HG02884 (cell line): Measurements from ENCODE around the gene TGFB2.

Experiments
- ATAC-seq: cut with Tn5 transposase; IDR thresholded peaks from one replicate; pipeline ENCODE4 v1.9.1; 2021; ENCODE audit warnings: mild to moderate bottlenecking, moderate library complexity; ENCODE audit not compliant: unreplicated experiment

The TGFB2 gene

DNA sequence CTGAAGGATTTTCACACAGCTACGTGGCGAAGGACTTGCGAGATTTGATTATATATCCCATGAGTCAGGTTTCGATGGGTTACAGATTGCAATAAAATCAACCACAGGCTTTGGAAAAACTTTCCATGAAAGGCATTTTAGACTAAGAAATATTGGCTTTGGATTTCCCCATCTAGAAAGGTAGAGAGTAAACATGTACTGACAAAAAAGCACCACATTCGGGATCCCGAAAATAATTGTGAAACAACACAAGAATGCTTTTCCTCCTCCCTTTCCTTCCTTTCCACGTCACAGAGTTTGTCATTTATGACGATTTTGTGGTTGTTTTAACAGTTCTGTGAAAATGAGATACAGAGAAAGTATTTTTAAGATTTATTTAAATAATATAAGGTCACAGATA, 38.5 kb downstream of the TGFB2 start:
- no peak for ATAC-seq

GRCh38 chr1:218384581-218384993, 39.5 kb downstream of the TGFB2 start:
- no peak for ATAC-seq

GRCh38 chr1:218388591-218388990, 43.5 kb downstream of the TGFB2 start:
- ATAC-seq: no peak

GRCh38 chr1:218390618-218391017, 45.5 kb downstream of the TGFB2 start:
- no peak for ATAC-seq

GRCh38 chr1:218392780-218393179, 47.6 kb downstream of the TGFB2 start:
- no peak for ATAC-seq

GRCh38 chr1:218394416-218394815, 49.3 kb downstream of the TGFB2 start:
- ATAC-seq: no peak

- no peak for ATAC-seq
These were observed 49.9 kb downstream of the TGFB2 start for GRCh38 chr1:218394989-218395388.

- no peak for ATAC-seq
These were observed 50.8 kb downstream of the TGFB2 start for GRCh38 chr1:218395916-218396315.

DNA sequence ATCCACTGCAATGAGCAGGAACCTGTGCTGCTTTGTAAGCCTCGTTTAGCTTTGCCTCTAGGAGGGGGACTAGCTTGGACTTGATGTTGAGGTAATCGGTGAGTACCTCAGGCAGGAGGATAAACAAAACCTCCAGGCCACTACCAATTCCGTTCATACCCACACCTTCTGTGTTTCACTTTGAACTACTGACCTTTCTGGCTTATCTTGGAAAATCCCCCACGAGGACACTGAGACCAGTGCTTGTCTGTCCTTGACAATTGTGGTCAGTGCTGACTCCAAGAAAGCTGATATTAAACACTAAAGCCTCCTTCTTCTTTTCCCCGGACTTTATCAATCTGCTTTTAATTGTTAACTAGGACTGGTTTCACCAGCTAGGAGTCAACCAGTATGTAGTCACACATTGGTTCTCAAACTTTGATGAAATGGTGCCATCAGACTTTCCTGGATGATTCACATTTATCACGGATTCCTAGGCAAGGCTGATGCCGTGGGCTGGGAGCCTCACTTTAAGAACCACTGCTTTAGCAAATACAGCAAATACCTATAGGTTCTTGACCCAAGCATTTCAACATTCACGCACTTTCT, 52.7 kb downstream of the TGFB2 start:
- ATAC-seq: no peak

DNA sequence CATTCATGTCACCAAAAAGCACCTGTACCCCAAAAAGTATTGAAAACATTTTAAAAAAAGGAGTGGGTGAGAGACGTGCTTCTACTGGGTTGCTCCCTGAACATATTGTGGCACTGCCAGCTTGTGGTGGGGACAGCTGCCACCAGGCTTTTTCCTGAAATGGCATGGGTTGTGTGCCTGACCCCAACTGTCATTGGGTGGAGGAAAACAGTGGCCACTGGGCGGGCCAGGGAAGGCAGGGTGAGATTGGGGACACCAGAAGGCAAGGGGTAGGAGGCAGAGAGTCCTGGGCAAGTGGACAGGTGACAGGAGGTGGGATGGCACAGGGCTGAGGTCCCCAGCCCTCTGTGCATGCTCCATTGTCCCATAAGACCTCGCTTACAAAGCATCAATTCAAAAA, 55.5 kb downstream of the TGFB2 start:
- no peak for ATAC-seq

- no peak for ATAC-seq
These were observed 56.4 kb downstream of the TGFB2 start for GRCh38 chr1:218401441-218401997.

DNA sequence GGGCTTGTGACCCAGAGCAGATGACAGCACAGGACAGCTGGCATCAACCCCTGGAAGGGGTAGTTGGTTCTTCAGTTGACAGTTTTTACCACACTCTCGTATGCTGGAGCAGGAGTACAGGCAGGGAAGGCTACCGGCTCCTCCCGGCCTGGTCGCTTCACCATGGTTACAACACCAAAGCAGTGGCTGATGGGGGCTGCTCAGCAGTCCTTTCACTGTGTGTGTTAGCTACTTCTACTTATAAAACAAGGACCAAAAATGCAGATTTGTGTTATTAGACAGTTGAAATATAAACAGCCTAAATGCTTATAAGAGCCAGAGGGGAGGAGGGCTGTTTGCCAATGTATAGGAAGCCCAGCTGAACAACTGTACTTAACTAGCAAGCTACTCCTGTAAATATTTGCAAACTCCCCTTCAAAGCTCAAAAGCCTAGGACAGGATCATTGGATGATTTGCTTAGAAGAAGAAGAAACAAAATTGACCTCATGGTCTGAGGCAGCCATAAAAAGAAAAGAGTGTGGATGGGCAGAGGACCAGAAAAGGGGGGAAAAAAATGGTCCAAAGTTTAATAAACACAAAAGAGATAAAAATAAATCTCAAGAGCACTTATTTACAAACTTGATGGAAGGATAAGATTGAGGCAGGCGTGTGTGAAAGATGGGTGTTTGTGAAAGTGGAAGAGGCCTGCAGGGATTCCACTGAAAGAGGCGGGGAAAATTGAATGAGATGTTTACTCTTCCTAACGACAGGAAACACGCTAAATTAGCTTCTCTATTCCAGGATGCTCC, 57.1 kb downstream of the TGFB2 start:
- ATAC-seq: no peak

DNA sequence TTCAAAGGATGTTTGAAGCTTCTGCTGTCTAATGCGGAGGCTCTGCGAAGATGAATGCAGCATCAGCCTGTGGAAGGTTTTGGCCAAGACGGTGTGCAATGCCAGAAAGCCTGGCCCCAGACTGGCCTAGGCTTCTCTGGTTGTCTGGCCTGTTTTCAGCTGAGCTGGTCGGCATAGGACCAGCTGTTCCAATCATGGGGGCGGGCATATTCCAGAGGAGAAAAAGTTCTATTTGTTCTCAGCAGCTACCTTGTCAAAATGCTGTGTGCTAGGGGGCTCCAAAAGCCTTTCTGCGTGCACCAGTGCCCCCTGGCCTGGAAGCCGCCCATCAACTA, 57.6 kb downstream of the TGFB2 start:
- no peak for ATAC-seq

DNA sequence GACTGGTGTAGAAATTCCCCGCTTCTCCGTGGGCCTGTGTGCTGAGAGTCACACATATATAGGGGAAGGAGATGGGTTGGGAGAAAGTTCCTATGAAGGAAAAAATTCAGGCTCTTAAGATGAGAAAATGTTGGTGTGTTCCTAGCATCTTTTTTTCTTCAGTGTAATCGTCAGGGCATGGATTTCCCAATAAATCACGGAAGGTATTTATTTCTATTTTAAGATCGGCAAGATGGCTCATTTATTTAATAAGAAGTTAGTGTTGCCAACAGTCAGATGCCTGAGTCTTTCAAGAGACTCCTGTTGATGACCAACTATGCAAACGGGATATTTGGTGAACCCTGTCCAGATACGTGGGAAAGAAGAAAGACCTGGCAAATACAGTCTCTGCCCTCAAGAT, 58.2 kb downstream of the TGFB2 start:
- no peak for ATAC-seq

DNA sequence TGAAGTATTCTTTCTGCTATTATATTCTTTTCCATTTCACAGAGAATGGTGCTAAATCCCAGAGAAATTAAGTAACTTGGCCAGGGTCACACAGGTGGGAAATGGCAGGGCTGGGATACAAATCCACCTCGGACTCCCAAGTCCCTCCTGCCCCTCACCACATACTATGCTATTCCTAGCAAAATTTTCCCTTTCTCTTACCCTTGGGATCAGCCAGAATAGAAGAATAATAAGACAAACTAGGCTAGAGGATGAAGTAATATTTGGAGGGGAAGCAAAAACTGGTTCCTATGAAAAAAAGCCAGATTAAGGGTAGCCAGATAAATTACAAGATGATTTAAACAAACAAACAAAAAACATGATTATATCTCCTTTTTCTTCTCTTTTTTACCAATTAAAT, 62.5 kb downstream of the TGFB2 start:
- no peak for ATAC-seq

DNA sequence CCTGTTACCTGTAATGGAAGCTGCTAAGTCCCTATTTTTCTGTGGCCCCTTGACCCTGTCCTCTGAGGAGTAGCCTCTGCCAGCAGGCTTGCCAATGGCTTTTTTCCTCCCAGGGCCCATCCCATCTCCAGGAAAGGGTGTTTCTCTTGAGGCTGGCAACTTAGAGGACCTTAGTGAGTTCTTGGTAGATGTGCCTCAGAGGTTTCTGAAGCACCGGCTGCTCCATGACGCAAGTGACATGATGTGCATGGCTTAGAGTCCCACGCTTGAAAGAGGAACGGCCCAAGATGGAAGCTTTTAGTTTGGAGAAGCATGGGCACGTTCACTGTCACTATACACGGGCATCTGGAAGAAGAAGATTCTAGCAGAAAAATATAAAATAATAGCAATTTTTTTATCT, 63.0 kb downstream of the TGFB2 start:
- ATAC-seq: no peak

GRCh38 chr1:218408942-218409341, 63.8 kb downstream of the TGFB2 start:
- ATAC-seq: no peak

DNA sequence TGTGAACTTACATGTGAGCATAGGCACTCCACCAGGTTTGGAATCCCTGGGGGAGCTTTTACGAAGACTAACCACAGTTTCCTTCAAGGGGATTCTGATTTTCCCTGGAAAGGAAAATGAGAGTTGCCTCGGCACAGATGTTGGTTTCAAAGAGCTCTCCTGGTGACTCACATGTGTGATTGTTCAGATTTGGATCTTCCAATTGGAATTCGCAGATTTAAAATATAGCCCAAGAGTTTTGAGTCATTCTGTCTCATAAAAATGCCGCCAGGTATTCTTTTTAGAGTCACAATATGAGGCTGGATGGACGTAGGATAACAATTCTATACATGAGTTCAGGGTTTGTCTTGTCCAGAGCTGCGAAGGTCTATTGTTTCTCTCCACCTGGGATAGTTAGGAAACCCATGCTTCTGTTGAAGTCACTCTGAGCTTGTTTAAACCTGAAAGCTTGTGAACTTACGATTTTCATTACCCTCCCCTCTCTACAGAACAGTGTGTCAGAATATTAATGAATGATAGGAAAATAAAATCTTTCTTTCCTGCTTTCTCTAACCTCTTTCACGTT, 64.9 kb downstream of the TGFB2 start:
- no peak for ATAC-seq

DNA sequence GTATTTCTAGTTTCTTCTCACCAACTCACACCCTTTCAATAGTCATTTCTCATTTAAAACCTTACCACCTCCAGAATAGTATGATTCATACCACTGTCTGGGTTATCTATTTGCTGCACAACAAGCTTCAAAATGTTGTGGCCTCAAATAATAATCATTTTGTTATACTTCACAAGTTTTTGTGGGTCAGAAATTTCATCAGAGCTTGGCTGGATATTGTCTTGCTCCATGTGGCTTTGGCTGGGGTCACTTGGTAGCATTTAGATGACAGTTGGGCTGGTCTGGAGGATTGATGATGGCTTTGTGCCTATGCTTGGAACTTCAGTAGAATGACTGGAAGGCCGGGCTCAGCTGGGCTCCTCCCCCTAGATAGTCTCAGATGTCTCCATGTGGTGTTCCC, 66.0 kb downstream of the TGFB2 start:
- ATAC-seq: no peak

DNA sequence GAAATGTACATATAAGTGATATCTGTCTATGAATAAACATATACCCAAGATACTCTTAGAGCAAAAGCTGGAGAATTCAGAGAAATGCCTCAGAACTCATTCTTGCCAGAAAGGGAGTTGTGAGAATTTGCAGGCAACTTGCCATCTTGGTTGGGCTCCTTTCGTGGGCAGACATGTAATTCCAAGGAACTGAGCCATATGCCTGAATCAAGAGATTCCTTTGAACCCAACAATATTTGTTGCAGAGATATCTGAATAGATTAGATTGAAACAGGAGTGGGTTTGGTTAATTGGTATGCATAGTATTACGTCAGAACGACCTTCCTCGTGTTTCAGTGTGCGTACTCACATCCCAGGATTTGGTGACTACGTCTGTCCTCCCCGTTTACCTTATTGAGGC, 67.0 kb downstream of the TGFB2 start:
- no peak for ATAC-seq

GRCh38 chr1:218413179-218413578, 68.0 kb downstream of the TGFB2 start:
- no peak for ATAC-seq

DNA sequence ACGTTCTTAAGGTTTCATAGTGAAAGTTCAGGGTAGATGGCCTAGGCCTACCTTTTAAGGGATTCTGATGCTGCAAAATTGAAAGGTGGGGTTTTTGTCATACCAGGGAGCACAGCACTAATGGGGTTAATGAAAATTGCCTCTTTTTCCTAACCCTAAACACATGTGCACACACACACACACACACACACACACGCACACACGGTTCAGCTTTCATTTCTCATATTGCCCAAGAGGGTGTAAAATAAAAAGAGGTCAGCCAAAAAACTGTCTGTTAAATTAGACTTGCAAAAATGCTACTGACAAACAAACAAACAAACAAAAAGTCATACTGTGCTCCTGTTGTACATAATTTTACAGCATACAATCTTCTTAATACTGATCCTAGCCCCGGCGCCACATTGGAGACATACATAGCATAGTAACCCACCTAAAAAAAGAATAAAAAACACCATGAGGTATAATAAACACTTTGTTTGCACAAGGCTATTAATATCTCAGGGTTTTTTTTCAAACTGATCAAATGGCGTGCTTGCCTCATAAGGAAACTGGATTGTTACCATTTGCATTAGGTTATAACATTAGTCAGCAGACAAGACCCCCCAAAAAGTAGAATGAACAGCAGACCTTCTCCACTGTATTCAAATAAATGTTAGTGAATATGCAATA, 69.1 kb downstream of the TGFB2 start:
- no peak for ATAC-seq
